Astrocyte (in vitro differentiated cells and primary cell): ENCODE data around the gene CSNK1A1. TPM values are rescaled to one million over a fixed set of nuclear protein-coding genes. Genes with fewer than 3 reads are reported as not detected.
A peak's percentile ranks its signal among the peaks of the same experiment; 100 is the strongest.

ENCODE experiments used
- DNase-seq: peaks from one replicate; pipeline ENCODE4 v3.0.0-alpha.2; 2010; ENCODE audit warnings: low read depth
- FAIRE-seq: peaks from 2 replicates; lab custom pipeline; 2011; peaks lifted over from hg19 to GRCh38; lab: Jason Lieb, UNC
- H2AFZ ChIP-seq: 2 replicates; pipeline ENCODE4 v1.6.0; 2012; ENCODE audit warnings: low read depth, low read length, inconsistent platforms
- H3K27ac ChIP-seq: 2 replicates; pipeline ENCODE4 v1.5.1; 2011; ENCODE audit warnings: low read depth, low read length, inconsistent platforms
- H3K27me3 ChIP-seq: 2 replicates; pipeline ENCODE4 v1.6.0; 2011; ENCODE audit warnings: low read length, inconsistent platforms; ENCODE audit not compliant: insufficient read depth
- H3K36me3 ChIP-seq: 2 replicates; pipeline ENCODE4 v1.5.1; 2011; ENCODE audit warnings: low read length, inconsistent platforms; ENCODE audit not compliant: insufficient read depth
- H3K4me1 ChIP-seq: 2 replicates; pipeline ENCODE4 v1.5.1; 2011; ENCODE audit warnings: low read length, inconsistent platforms; ENCODE audit not compliant: insufficient read depth
- H3K4me2 ChIP-seq: 2 replicates; pipeline ENCODE4 v1.6.0; 2012; ENCODE audit warnings: low read length, inconsistent platforms
- H3K4me3 ChIP-seq: 2 replicates; pipeline ENCODE4 v1.5.1; 2011; ENCODE audit warnings: low read depth, mild to moderate bottlenecking, low read length, inconsistent platforms; ENCODE audit not compliant: insufficient read depth
- H3K79me2 ChIP-seq: 2 replicates; pipeline ENCODE4 v1.6.0; 2012; ENCODE audit warnings: mild to moderate bottlenecking, low read length, inconsistent platforms; ENCODE audit not compliant: insufficient read depth
- H3K9ac ChIP-seq: 2 replicates; pipeline ENCODE4 v1.6.0; 2012; ENCODE audit warnings: mild to moderate bottlenecking, low read length, inconsistent platforms
- H3K9me3 ChIP-seq: 2 replicates; pipeline ENCODE4 v1.5.1; 2012; ENCODE audit warnings: low read depth, mild to moderate bottlenecking, low read length, inconsistent platforms; ENCODE audit not compliant: insufficient read depth
- H4K20me1 ChIP-seq: 2 replicates; pipeline ENCODE4 v1.6.0; 2012; ENCODE audit warnings: low read length, inconsistent platforms; ENCODE audit not compliant: insufficient read depth
- H3K27ac Mint-ChIP-seq: one replicate; pipeline ENCODE4 v1.8.0; 2021; ENCODE audit warnings: mild to moderate bottlenecking, mixed read lengths; ENCODE audit not compliant: unreplicated experiment
- H3K27me3 Mint-ChIP-seq: one replicate; pipeline ENCODE4 v1.8.0; 2021; ENCODE audit warnings: low read depth, mixed read lengths; ENCODE audit not compliant: unreplicated experiment
- H3K36me3 Mint-ChIP-seq: one replicate; pipeline ENCODE4 v1.8.0; 2021; ENCODE audit warnings: low read depth, mixed read lengths; ENCODE audit not compliant: unreplicated experiment
- H3K4me1 Mint-ChIP-seq: one replicate; pipeline ENCODE4 v1.8.0; 2021; ENCODE audit warnings: low read depth, mixed read lengths; ENCODE audit not compliant: unreplicated experiment
- H3K4me3 Mint-ChIP-seq: one replicate; pipeline ENCODE4 v1.8.0; 2021; ENCODE audit warnings: mild to moderate bottlenecking, moderate library complexity, mixed read lengths; ENCODE audit not compliant: unreplicated experiment
- H3K9me3 Mint-ChIP-seq: one replicate; pipeline ENCODE4 v1.8.0; 2021; ENCODE audit warnings: mild to moderate bottlenecking, mixed read lengths; ENCODE audit not compliant: unreplicated experiment
- EZH2 ChIP-seq: IDR thresholded peaks from 2 replicates; pipeline ENCODE4 v1.6.1; 2012; ENCODE audit warnings: mild to moderate bottlenecking, low read length, inconsistent platforms; ENCODE audit not compliant: insufficient read depth
- total RNA-seq: library from RNA; stranded (reverse); gene quantifications from 2 replicates; pipeline ENCODE4 v1.2.1, GENCODE V29; 2021
- TF ChIP-seq, protein P1 (sequence below): IDR thresholded peaks from 2 replicates; pipeline ENCODE4 v1.5.1; 2011; ENCODE audit warnings: low read depth, mild to moderate bottlenecking, inconsistent platforms, low read length, moderate library complexity; ENCODE audit not compliant: insufficient read depth

Gene CSNK1A1
- total RNA-seq, 1 donor from 2014 or later: 384 TPM

DNA sequence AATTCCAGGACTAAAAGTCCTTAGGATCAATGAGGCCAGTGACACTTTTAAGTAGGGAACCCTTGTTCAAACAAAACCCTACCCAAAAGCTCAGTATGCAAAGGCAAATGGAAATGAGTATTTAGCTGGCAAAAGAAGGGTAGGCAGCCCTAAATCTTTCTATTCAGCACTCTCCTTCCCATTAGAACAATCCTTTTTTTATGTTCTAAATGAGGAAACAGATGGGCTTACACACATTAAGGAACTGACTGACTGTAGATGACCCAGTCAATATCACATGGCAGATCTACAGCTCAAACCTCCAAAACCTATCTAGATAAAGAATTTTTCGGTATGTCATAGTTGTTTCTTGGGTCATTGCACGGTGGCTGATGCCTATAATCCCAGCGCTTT lies 7.2 kb downstream of the CSNK1A1 start:
- Histone ChIP-seq H2AFZ (no peak overlapping the region), H3K4me2 (peak overlapping the region; percentile 30), H3K36me3 (peaks cover 30% of the 10 kb centered on the region), H3K27me3 (no peaks in the 10 kb centered on the region), H4K20me1 (peaks cover 92% of the 10 kb centered on the region), H3K4me1 (peaks cover 22% of the 10 kb centered on the region), H3K9me3 (no peaks in the 10 kb centered on the region), H3K79me2 (peaks cover 97% of the 10 kb centered on the region), H3K9ac (no peak overlapping the region), H3K4me3 (no peak overlapping the region), H3K27ac (no peak overlapping the region)
- Mint-ChIP-seq H3K27ac (no peak overlapping the region), H3K27me3 (no peaks in the 10 kb centered on the region), H3K4me1 (peaks cover 26% of the 10 kb centered on the region), H3K9me3 (no peaks in the 10 kb centered on the region), H3K4me3 (no peak overlapping the region), H3K36me3 (peaks cover 25% of the 10 kb centered on the region)
- DNase-seq (no peak), FAIRE-seq (no peak)
- TF ChIP-seq EZH2: no peak
- TF ChIP-seq, protein P1, sequence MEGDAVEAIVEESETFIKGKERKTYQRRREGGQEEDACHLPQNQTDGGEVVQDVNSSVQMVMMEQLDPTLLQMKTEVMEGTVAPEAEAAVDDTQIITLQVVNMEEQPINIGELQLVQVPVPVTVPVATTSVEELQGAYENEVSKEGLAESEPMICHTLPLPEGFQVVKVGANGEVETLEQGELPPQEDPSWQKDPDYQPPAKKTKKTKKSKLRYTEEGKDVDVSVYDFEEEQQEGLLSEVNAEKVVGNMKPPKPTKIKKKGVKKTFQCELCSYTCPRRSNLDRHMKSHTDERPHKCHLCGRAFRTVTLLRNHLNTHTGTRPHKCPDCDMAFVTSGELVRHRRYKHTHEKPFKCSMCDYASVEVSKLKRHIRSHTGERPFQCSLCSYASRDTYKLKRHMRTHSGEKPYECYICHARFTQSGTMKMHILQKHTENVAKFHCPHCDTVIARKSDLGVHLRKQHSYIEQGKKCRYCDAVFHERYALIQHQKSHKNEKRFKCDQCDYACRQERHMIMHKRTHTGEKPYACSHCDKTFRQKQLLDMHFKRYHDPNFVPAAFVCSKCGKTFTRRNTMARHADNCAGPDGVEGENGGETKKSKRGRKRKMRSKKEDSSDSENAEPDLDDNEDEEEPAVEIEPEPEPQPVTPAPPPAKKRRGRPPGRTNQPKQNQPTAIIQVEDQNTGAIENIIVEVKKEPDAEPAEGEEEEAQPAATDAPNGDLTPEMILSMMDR: no peak

DNA sequence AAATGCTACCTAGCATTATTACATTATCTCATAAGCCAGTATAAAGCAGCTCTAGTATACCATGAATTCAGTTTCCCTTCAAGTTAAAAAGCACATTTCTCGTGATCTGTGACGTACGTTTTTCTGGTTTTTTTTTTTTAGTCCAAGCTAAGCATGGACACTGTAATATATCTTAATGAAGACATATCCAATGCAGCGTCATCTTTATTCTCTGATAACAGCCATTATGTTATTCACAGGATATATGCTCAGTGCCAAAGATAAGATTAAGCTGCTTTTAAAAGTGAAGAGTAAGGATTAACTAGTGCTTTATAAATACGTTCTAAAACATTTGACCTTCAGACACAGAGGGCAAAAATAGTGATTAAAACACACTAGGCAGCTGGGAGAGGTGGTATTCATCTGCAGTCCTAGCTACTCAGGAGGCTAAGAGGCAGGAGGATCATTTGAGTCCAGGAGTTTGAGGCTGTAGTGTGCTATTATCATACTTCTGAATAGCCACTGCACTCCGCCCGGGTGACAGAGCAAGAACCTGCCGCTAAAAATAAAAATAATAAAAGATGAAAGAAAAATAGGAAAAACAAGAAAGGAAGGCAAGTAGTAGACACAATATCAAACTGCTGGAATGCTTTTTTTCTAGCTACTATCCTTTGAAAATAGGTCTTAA lies 7.7 kb downstream of the CSNK1A1 start:
- no peak for FAIRE-seq

More for the DNA sequence above, 7.7 kb downstream of the CSNK1A1 start:
- H3K27ac ChIP-seq: no peak overlapping the region
- Mint-ChIP-seq H3K27me3 (no peaks in the 10 kb centered on the region), H3K4me1 (peaks cover 26% of the 10 kb centered on the region), H3K27ac (peak overlapping the region; percentile 67), H3K4me3 (peak overlapping the region; percentile 69), H3K9me3 (no peaks in the 10 kb centered on the region), H3K36me3 (peaks cover 22% of the 10 kb centered on the region)
- no peaks in the 10 kb centered on the region for H3K9me3 ChIP-seq
- H3K9ac ChIP-seq: no peak overlapping the region
- H2AFZ ChIP-seq: no peak overlapping the region
- no peak for DNase-seq
- peaks cover 30% of the 10 kb centered on the region for H3K36me3 ChIP-seq
- TF ChIP-seq EZH2: no peak
- TF ChIP-seq, protein P1: no peak
- peaks cover 22% of the 10 kb centered on the region for H3K4me1 ChIP-seq
- peaks cover 90% of the 10 kb centered on the region for H4K20me1 ChIP-seq
- peaks cover 96% of the 10 kb centered on the region for H3K79me2 ChIP-seq
- no peaks in the 10 kb centered on the region for H3K27me3 ChIP-seq
- peak overlapping the region; percentile 30 for H3K4me2 ChIP-seq
- H3K4me3 ChIP-seq: no peak overlapping the region
